SK-N-SH (cell line): ENCODE measurements around the gene WDCP. TPM values are rescaled to one million over a fixed set of nuclear protein-coding genes. Genes with fewer than 3 reads are reported as not detected.
"Not testable (repeated sequence)": the region's sequence is repeated elsewhere in the genome, so short reads cannot be mapped to it uniquely, and the experiment has no call there.

ENCODE experiments used
- CTCF ChIA-PET: fragments of 300-600, 350-600 bp; formaldehyde crosslinking; extraction: SDS; loops from one replicate; lab custom pipeline; 2021; lab: Yijun Ruan, JAX
- POLR2A ChIA-PET: fragments of 350-600 bp; sonication (Branson Sonifier 250); formaldehyde crosslinking; extraction: SDS; loops from one replicate; lab custom pipeline; 2020; ENCODE audit warnings: antibody characterized with exemption, inconsistent platforms; lab: Yijun Ruan, JAX
- DNase-seq: peaks from one replicate; pipeline ENCODE4 v3.0.0; 2012
- H2AFZ ChIP-seq: fragments of 200-600 bp; sonication (generic); 2 replicates; pipeline ENCODE4 v1.8.1; 2016; ENCODE audit warnings: antibody characterized with exemption, mild to moderate bottlenecking, low read depth
- H3F3A ChIP-seq: fragments of 200-600 bp; sonication (generic); replicated peaks from 2 replicates; pipeline ENCODE3; 2016; ENCODE audit warnings: antibody characterized with exemption, mild to moderate bottlenecking; ENCODE audit not compliant: insufficient read depth
- H3K27ac ChIP-seq, 2 experiments: fragments of 200-500 bp in 1 of 2; fragments of 200-600 bp in 1 of 2; sonication (Bioruptor generic) in 1 of 2; sonication (generic), shearing (Covaris generic) in 1 of 2; 2 replicates each; pipeline versions ENCODE4 v1.5.1 to v1.6.1; 2014 to 2016; ENCODE audit warnings: low read depth in 2 of 2, inconsistent platforms in 1 of 2, low read length in 1 of 2, mild to moderate bottlenecking in 1 of 2, mixed read lengths in 1 of 2
- H3K27me3 ChIP-seq: fragments of 200-600 bp; sonication (generic), shearing (Covaris generic); 2 replicates; pipeline ENCODE4 v1.6.1; 2016; ENCODE audit warnings: mixed run types; ENCODE audit not compliant: insufficient read depth
- H3K36me3 ChIP-seq, 2 experiments: fragments of 200-500 bp in 1 of 2; fragments of 200-600 bp in 1 of 2; sonication (Bioruptor generic) in 1 of 2; sonication (generic) in 1 of 2; replicated peaks in 1 of 2; 2 replicates each; pipeline versions ENCODE3 to v1.5.1; 2014 to 2016; ENCODE audit warnings: low read length in 1 of 2, mild to moderate bottlenecking in 1 of 2; ENCODE audit not compliant: insufficient read depth in 2 of 2, control insufficient read depth in 1 of 2
- H3K4me1 ChIP-seq, 2 experiments: fragments of 200-500 bp in 1 of 2; fragments of 200-600 bp in 1 of 2; sonication (Bioruptor generic) in 1 of 2; sonication (generic), shearing (Covaris generic) in 1 of 2; 2 replicates each; pipeline versions ENCODE4 v1.5.1 to v1.6.1; 2014 to 2016; ENCODE audit warnings: low read depth in 1 of 2, low read length in 1 of 2, mixed run types in 1 of 2; ENCODE audit not compliant: insufficient read depth in 2 of 2, control insufficient read depth in 1 of 2
- H3K4me2 ChIP-seq: fragments of 200-600 bp; sonication (generic), shearing (Covaris generic); 2 replicates; pipeline ENCODE4 v1.6.1; 2017; ENCODE audit warnings: mixed run types
- H3K4me3 ChIP-seq, 2 experiments: fragments of 200-500 bp in 1 of 2; fragments of 200-600 bp in 1 of 2; sonication (Bioruptor generic) in 1 of 2; sonication (generic), shearing (Covaris generic) in 1 of 2; 2 replicates each; pipeline versions ENCODE4 v1.5.1 to v1.8.1; 2014 to 2016; ENCODE audit warnings: low read depth in 2 of 2, inconsistent platforms in 1 of 2, low read length in 1 of 2, mild to moderate bottlenecking in 1 of 2, mixed read lengths in 1 of 2, moderate library complexity in 1 of 2
- H3K79me2 ChIP-seq: fragments of 200-600 bp; sonication (generic); 2 replicates; pipeline ENCODE4 v1.8.1; 2017; ENCODE audit warnings: mild to moderate bottlenecking; ENCODE audit not compliant: insufficient read depth
- H3K9ac ChIP-seq: fragments of 200-600 bp; sonication (generic); 2 replicates; pipeline ENCODE4 v1.6.1; 2017; ENCODE audit warnings: mixed run types
- H3K9me2 ChIP-seq: fragments of 200-600 bp; sonication (generic); 2 replicates; pipeline ENCODE4 v1.6.1; 2017; ENCODE audit warnings: mixed run types
- H3K9me3 ChIP-seq: fragments of 200-600 bp; sonication (generic); 2 replicates; pipeline ENCODE4 v1.6.1; 2017; ENCODE audit warnings: mixed run types, mild to moderate bottlenecking, moderate library complexity
- H4K20me1 ChIP-seq: fragments of 200-600 bp; sonication (generic); 2 replicates; pipeline ENCODE4 v1.6.1; 2017; ENCODE audit warnings: mild to moderate bottlenecking, mixed run types; ENCODE audit not compliant: insufficient read depth
- CHD2 ChIP-seq: fragments of 150-350 bp; IDR thresholded peaks from 2 replicates; pipeline ENCODE4 v1.6.1; 2018; ENCODE audit warnings: low read length; ENCODE audit not compliant: partially characterized antibody
- ELF1 ChIP-seq: IDR thresholded peaks from 2 replicates; pipeline ENCODE4 v1.4.0; 2012
- EP300 ChIP-seq, 2 experiments: IDR thresholded peaks; 2 replicates each; pipeline versions ENCODE4 v1.4.0 to v1.6.1; 2012; ENCODE audit warnings: borderline replicate concordance in 1 of 2, low read depth in 1 of 2, low read length in 1 of 2
- EZH2phosphoT487 ChIP-seq: fragments of 200-600 bp; sonication (generic); IDR thresholded peaks from 2 replicates; pipeline ENCODE4 v1.6.1; 2017; ENCODE audit warnings: low read depth, mixed run types, mild to moderate bottlenecking, antibody characterized with exemption, moderate library complexity, borderline replicate concordance
- FOSL2 ChIP-seq: IDR thresholded peaks from 2 replicates; pipeline ENCODE4 v1.4.0; 2012; ENCODE audit warnings: low read depth, mild to moderate bottlenecking, moderate library complexity, borderline replicate concordance
- GABPA ChIP-seq: IDR thresholded peaks from 2 replicates; pipeline ENCODE4 v1.4.0; 2012; ENCODE audit warnings: low read depth, mild to moderate bottlenecking
- JUND ChIP-seq: IDR thresholded peaks from 2 replicates; pipeline ENCODE4 v1.4.0; 2012
- NFIC ChIP-seq: IDR thresholded peaks from 2 replicates; pipeline ENCODE4 v1.4.0; 2012; ENCODE audit warnings: borderline replicate concordance
- POLR2AphosphoS5 ChIP-seq: IDR thresholded peaks from 2 replicates; pipeline ENCODE4 v1.6.1; 2012; ENCODE audit warnings: low read depth, low read length
- RFX5 ChIP-seq: IDR thresholded peaks from 2 replicates; pipeline ENCODE4 v1.6.1; 2012; ENCODE audit warnings: mild to moderate bottlenecking, improper control_type of control experiment, low read length
- RXRA ChIP-seq: IDR thresholded peaks from 2 replicates; pipeline ENCODE4 v1.4.0; 2012; ENCODE audit warnings: low read depth, mild to moderate bottlenecking, borderline replicate concordance
- SMC3 ChIP-seq: IDR thresholded peaks from 2 replicates; pipeline ENCODE4 v1.6.1; 2012; ENCODE audit warnings: low read depth, low read length, improper control_type of control experiment
- TCF12 ChIP-seq: IDR thresholded peaks from 2 replicates; pipeline ENCODE4 v1.4.0; 2012
- YY1 ChIP-seq: IDR thresholded peaks from 2 replicates; pipeline ENCODE4 v1.4.0; 2012; ENCODE audit warnings: low read depth, mild to moderate bottlenecking
- WGBS: methylation state at CpG from one replicate; pipeline ENCODE4 v1.1.6; 2017; ENCODE audit warnings: low lambda C conversion rate; 5-methylcytosine and 5-hydroxymethylcytosine counted together
- polyA plus RNA-seq, 3 experiments: library from polyadenylated mRNA; depleted of rRNA; stranded (reverse); fragments of >200 nt; gene quantifications; 2 replicates each; pipeline ENCODE4 v1.2.3, GENCODE V29; 2012
- TF ChIP-seq, protein P1 (sequence below): IDR thresholded peaks from 2 replicates; pipeline ENCODE4 v1.4.0; 2012; ENCODE audit warnings: low read depth, borderline replicate concordance

Gene WDCP
- polyA plus RNA-seq, 1 of the 3 experiments (the other 2 are of a cell fraction), result 7.1 TPM

DNA sequence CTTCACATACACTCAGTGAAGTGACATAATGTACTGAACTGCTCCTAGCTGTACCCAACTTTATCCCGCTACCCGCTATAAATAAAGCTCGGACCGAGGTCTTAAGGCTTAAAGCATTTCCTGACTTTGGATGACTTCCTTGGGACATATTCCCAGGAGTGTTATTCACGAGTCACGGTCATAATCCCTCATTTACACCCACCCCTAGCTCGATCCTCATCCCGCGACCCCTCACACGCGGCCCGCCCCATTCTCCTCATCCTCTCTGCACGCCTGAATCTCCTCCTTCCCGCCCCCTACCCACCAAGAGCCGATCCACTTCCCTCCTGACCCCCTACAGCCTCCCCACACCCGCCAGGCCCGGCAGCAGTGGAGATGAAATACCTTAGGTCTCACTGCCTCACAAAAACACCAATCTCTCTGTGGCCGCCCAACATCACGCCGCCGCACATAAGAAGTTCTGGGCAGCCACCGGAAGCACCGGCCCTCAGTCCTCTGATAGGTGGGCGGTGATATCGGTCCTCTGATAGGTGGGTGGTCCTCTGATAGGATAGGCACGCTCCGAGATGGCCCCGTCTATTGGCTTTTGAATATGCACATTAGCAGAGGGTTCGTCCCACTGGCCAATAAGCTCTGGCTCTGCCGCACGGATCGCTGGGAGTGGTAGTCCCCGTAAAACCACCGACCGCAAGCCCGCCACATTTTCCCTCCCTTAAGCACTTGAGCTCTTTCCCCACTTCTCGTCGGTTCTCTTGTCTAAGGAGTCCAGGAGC lies at the start of gene WDCP (continued):
- TF ChIP-seq GABPA, result peak; percentile 85
- peak; percentile 94 for TF ChIP-seq CHD2
- peak; percentile 98 for TF ChIP-seq POLR2AphosphoS5
- no peak for TF ChIP-seq FOSL2
- no peak for TF ChIP-seq JUND
- TF ChIP-seq EP300 (IDR thresholded peaks at IDR 0.05; ENCODE audit: borderline replicate concordance in 1 of 2, low read depth in 1 of 2, low read length in 1 of 2), result no peak
- TF ChIP-seq TCF12, result no peak
- no peak for TF ChIP-seq EZH2phosphoT487

DNA sequence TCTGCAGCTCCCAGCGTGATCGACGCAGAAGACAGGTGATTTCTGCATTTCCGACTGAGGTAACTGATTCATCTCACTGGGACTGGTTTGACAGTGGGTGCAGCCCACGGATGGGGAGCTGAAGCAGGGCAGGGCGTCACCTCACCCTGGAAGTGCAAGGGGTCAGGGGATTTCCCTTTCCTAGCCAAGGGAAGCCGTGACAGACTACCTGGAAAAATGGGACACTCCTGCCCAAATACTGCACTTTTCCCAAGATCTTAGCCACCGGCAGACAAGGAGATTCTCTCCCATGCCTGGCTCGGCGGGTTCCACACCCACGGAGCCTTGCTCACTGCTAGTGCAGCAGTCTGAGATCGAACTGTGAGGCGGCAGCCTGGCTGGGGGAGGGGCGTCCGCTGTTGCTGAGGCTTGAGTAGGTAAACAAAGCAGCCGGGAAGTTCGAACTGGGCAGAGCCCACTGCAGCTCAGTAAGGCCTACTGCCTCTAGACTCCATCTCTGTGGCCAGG lies 48.0 kb upstream of the WDCP start:
- H3K4me1 ChIP-seq, H3K9me2 ChIP-seq, H2AFZ ChIP-seq, H3K9ac ChIP-seq, H3K9me3 ChIP-seq, H3K4me3 ChIP-seq, H3K36me3 ChIP-seq, H3K27ac ChIP-seq, POLR2A ChIA-PET, H3K4me2 ChIP-seq, H3K27me3 ChIP-seq, H3F3A ChIP-seq, H4K20me1 ChIP-seq, DNase-seq, H3K79me2 ChIP-seq: not testable (repeated sequence)
- WGBS, result 82% methylated on average over 17 of the region's 17 CpGs
- CTCF ChIA-PET, result interaction anchor here (0.6 to 1.1 kb wide), 2 partner anchors 27 to 547 kb away, joined by 3 to 4 read pairs; no protein-coding TSS in a partner anchor

DNA sequence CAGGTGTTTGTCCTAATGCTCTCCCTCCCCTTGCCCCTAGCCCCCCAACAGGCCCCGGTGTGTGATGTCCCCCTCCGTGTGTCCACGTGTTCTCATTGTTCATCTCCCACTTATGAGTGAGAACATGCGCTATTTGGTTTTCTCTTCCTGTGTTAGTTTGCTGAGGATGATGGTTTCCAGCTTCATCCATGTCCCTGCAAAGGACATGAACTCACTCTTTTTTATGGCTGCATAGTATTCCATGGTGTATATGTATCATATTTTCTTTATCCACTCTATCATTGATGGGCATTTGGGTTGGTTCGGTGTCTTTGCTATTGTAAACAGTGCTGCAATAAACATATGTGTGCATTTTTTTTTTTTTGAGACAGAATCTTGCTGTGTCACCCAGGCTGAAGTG lies 46.1 kb upstream of the WDCP start:
- H2AFZ ChIP-seq, H3K27me3 ChIP-seq, H3K4me2 ChIP-seq, H3K79me2 ChIP-seq, POLR2A ChIA-PET, H3K9me2 ChIP-seq, H3K4me3 ChIP-seq, H3K9ac ChIP-seq, H3K27ac ChIP-seq, H3F3A ChIP-seq, H3K36me3 ChIP-seq, DNase-seq, H3K9me3 ChIP-seq, H3K4me1 ChIP-seq, H4K20me1 ChIP-seq: not testable (repeated sequence)
- WGBS, result 94% methylated on average over 5 of the region's 5 CpGs
- CTCF ChIA-PET, result interaction anchor here (1.5 to 1.6 kb wide), 2 partner anchors 9 to 166 kb away, joined by 3 to 6 read pairs; partner anchors contain the start of genes ATAD2B and TP53I3

DNA sequence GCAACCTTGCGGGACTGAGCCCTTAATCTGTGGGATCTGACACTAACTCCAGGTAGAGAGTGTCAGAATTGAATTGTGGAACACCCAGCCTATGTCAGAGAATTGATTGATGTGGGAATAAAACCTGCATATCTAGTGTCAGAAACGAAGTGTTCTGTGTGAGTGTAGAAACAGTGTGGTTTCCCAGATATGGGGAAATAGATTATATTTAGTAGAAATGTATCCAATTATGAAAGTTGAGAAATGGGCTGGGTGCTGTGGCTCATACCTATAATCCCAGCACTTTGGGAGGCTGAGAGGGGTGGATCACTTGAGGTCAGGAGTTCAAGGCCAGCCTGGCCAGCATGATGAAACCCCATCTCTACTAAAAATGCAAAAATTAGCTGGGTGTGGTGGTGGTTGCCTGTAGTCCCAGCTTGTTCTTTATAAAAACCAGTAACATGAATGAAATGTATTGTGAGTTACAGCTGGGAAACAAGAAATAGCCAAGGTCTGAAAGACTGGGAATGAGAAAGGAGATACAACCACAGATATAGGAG lies 41.7 kb upstream of the WDCP start:
- no peak for DNase-seq
- CTCF ChIA-PET, result interaction anchor here (1.2 kb wide), 1 partner anchor 162 kb away, joined by 4 read pairs; the partner anchor contains the start of gene ATAD2B
- H3F3A ChIP-seq, result peaks cover 16% of the 10 kb centered on the region
- TF ChIP-seq NFIC (no peak), YY1 (no peak), ELF1 (no peak), RXRA (no peak), CHD2 (no peak), RFX5 (no peak), SMC3 (no peak), EP300 (IDR thresholded peaks at IDR 0.05; ENCODE audit: borderline replicate concordance in 1 of 2, low read depth in 1 of 2, low read length in 1 of 2) (no peak)
- TF ChIP-seq, protein P1, sequence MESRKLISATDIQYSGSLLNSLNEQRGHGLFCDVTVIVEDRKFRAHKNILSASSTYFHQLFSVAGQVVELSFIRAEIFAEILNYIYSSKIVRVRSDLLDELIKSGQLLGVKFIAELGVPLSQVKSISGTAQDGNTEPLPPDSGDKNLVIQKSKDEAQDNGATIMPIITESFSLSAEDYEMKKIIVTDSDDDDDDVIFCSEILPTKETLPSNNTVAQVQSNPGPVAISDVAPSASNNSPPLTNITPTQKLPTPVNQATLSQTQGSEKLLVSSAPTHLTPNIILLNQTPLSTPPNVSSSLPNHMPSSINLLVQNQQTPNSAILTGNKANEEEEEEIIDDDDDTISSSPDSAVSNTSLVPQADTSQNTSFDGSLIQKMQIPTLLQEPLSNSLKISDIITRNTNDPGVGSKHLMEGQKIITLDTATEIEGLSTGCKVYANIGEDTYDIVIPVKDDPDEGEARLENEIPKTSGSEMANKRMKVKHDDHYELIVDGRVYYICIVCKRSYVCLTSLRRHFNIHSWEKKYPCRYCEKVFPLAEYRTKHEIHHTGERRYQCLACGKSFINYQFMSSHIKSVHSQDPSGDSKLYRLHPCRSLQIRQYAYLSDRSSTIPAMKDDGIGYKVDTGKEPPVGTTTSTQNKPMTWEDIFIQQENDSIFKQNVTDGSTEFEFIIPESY, result no peak
- TF ChIP-seq, all 33 proteins: peak for 0
- no peaks in the 10 kb centered on the region for H4K20me1 ChIP-seq
- H3K4me3 ChIP-seq, result no peak overlapping the region
- H3K4me1 ChIP-seq, result peaks cover 0 to 8% of the 10 kb centered on the region in 2 experiments; a peak in 2 of 4 replicates
- no peaks in the 10 kb centered on the region for H3K27me3 ChIP-seq
- peaks cover 0 to 4% of the 10 kb centered on the region in 2 experiments for H3K36me3 ChIP-seq
- H3K9me3 ChIP-seq, result no peaks in the 10 kb centered on the region
- no peak overlapping the region for H2AFZ ChIP-seq
- H3K79me2 ChIP-seq, result no peaks in the 10 kb centered on the region
- H3K27ac ChIP-seq, result no peak overlapping the region
- H3K9me2 ChIP-seq, result no peaks in the 10 kb centered on the region
- no peak overlapping the region for H3K9ac ChIP-seq
- 85% methylated on average over 2 of the region's 2 CpGs for WGBS
- no peak overlapping the region for H3K4me2 ChIP-seq
- POLR2A ChIA-PET, result no interaction called here
